ENCODE data around the gene PDE1A. TPM values are rescaled to one million over a fixed set of nuclear protein-coding genes. Genes with fewer than 3 reads are reported as not detected.

Gene PDE1A
- total and polyA plus RNA-seq, 4 donors: 1.0 to 11.8 (median 3.6) TPM

DNA sequence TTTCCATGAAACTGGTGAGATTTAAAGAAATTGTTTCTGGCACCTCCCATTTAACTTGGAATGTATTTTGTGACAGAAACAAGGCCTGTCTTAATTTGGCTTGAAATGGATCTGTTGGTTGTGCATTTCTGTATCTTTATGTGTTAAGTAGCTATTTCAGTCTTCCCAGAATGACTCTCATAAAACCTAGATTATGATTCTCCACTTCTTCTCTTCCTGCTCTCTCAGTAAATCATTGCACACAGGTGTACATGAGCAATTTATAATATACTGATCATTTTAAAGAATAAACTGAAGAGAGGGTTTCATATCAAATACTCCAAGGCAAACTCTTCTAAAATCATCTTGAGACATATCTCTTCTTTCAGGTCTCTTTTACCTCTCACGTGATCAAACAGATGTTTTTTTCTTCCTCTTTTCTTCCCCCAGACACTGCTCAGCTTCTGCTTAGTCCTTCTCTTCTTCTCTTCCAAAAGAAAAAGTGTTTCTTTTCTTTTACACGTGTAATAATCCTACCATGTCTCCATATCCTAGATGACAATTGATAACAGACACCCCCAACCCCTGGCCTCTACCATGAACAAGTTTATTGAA lies 329.2 kb downstream of the PDE1A start:
- DNase-seq (no peak), ATAC-seq (ENCODE audit: insufficient read depth, low FRiP score) (no peak)
- Histone ChIP-seq H3K4me3 (no peak overlapping the region), H3K27me3 (ENCODE audit: control insufficient read depth in 3 of 3, insufficient read depth in 3 of 3, low read length in 2 of 3) (no peaks in the 10 kb centered on the region), H3K9me3 (ENCODE audit: control insufficient read depth in 4 of 4, insufficient read depth in 3 of 4, low read length in 3 of 4) (peaks cover 0 to 1% (median 0%) of the 10 kb centered on the region in 4 donors), H3K9ac (ENCODE audit: insufficient read depth in 1 of 2, low read length in 2 of 2) (no peak overlapping the region), H3K36me3 (ENCODE audit: control insufficient read depth in 4 of 4, insufficient read depth in 4 of 4, low read length in 4 of 4) (no peaks in the 10 kb centered on the region), H3K27ac (ENCODE audit: low read depth in 1 of 2, low read length in 1 of 2) (no peak overlapping the region), H3K4me1 (ENCODE audit: control insufficient read depth in 5 of 5, insufficient read depth in 5 of 5, low read length in 5 of 5) (peaks cover 0 to 3% (median 0%) of the 10 kb centered on the region in 5 donors)
- TF ChIP-seq, protein P1, sequence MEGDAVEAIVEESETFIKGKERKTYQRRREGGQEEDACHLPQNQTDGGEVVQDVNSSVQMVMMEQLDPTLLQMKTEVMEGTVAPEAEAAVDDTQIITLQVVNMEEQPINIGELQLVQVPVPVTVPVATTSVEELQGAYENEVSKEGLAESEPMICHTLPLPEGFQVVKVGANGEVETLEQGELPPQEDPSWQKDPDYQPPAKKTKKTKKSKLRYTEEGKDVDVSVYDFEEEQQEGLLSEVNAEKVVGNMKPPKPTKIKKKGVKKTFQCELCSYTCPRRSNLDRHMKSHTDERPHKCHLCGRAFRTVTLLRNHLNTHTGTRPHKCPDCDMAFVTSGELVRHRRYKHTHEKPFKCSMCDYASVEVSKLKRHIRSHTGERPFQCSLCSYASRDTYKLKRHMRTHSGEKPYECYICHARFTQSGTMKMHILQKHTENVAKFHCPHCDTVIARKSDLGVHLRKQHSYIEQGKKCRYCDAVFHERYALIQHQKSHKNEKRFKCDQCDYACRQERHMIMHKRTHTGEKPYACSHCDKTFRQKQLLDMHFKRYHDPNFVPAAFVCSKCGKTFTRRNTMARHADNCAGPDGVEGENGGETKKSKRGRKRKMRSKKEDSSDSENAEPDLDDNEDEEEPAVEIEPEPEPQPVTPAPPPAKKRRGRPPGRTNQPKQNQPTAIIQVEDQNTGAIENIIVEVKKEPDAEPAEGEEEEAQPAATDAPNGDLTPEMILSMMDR (IDR thresholded peaks at IDR 0.05; ENCODE audit: control extremely low read depth, extremely low read depth): no peak
- WGBS, 2 donors: 18 to 41% methylated on average over 2 of the region's 2 CpGs

DNA sequence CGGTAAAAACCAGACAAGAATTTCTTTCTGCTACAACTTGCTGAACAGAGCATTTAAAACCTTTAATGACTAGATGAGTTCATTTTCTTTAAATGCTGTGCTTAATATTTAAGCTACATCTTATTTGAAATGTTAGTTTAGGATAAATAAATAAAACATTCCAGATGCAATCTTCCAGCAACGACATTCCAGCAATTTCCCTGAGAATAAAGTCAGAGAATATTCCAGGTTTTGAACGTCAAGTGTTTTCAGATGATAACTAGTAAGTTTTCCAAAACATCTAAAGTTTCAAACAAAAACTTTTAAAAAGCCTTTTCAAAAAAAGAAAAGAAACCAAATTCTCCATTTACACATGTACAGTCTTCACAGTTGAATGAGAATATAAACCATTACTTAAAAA lies 336.4 kb downstream of the PDE1A start:
- TF ChIP-seq, protein P1 (IDR thresholded peaks at IDR 0.05; ENCODE audit: control extremely low read depth, extremely low read depth): no peak
- H3K4me1 ChIP-seq (ENCODE audit: control insufficient read depth in 5 of 5, insufficient read depth in 5 of 5, low read length in 5 of 5): peaks cover 0 to 19% (median 5%) of the 10 kb centered on the region in 5 donors
- no peak overlapping the region for H3K9ac ChIP-seq (ENCODE audit: insufficient read depth in 1 of 2, low read length in 2 of 2)
- DNase-seq (no peak), ATAC-seq (ENCODE audit: insufficient read depth, low FRiP score) (no peak)
- no peaks in the 10 kb centered on the region for H3K27me3 ChIP-seq (ENCODE audit: control insufficient read depth in 3 of 3, insufficient read depth in 3 of 3, low read length in 2 of 3)
- H3K36me3 ChIP-seq (ENCODE audit: control insufficient read depth in 4 of 4, insufficient read depth in 4 of 4, low read length in 4 of 4): no peaks in the 10 kb centered on the region
- H3K4me3 ChIP-seq: no peak overlapping the region
- no peak overlapping the region for H3K27ac ChIP-seq (ENCODE audit: low read depth in 1 of 2, low read length in 1 of 2)
- peaks cover 0 to 3% (median 0%) of the 10 kb centered on the region in 4 donors for H3K9me3 ChIP-seq (ENCODE audit: control insufficient read depth in 4 of 4, insufficient read depth in 3 of 4, low read length in 3 of 4)
- WGBS, 2 donors: 61 to 81% methylated on average over 3 of the region's 3 CpGs

Small RNA genes lying within 50 kb of the gene (small RNA-seq; reads per million reads assigned to genes)
- gene RN7SL267P (ENCODE audit: low replicate concordance): not detected

All from lung (tissue), 13 donors.